ENCODE measurements around the gene SELENOV.

SELENOV gene

DNA sequence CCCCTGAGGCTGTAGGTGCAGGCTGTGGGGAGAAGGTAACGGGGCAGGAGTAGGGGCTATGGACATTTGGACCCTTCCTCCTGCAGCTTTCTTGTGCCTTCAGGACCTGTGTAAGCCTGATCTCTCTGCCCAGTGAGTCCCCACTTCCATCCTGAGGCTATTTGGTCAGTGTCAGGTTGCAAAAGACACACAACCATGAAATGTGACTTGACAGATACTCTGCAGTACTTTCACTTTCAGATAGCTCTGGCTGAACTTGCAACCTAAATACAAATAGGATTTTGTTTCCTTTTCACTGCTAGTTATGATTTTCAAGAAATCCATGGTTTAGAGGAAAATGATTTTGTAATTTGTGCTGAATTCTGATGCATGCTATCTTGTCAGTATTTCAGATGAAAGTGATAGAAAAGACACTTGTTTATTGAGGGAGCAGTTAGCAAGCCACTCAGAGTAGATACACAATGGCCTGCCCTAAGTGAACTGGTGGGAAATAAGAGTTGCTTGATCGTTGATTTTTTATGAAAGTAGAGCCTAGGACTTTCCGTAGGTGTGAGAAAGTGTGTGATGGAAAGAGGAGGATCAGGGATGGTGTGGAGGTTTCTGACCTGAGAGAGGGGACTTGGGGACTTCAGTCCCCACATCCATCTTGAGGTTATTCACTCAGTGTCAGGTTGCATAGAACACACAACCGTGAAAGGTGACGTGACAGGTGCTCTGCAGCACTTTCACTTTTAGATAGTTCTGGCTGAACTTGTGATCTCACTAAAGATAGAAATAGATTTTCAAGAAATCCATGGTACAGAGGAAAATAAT, 43.1 kb downstream of the SELENOV start:
- TF ChIP-seq, protein P1, sequence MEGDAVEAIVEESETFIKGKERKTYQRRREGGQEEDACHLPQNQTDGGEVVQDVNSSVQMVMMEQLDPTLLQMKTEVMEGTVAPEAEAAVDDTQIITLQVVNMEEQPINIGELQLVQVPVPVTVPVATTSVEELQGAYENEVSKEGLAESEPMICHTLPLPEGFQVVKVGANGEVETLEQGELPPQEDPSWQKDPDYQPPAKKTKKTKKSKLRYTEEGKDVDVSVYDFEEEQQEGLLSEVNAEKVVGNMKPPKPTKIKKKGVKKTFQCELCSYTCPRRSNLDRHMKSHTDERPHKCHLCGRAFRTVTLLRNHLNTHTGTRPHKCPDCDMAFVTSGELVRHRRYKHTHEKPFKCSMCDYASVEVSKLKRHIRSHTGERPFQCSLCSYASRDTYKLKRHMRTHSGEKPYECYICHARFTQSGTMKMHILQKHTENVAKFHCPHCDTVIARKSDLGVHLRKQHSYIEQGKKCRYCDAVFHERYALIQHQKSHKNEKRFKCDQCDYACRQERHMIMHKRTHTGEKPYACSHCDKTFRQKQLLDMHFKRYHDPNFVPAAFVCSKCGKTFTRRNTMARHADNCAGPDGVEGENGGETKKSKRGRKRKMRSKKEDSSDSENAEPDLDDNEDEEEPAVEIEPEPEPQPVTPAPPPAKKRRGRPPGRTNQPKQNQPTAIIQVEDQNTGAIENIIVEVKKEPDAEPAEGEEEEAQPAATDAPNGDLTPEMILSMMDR (IDR thresholded peaks at IDR 0.05; ENCODE audit: low read depth, low read length), result no peak
- no peak for TF ChIP-seq EZH2phosphoT487 (IDR thresholded peaks at IDR 0.05; ENCODE audit: low read depth)
- Histone ChIP-seq H4K20me1 (ENCODE audit: insufficient read depth, low read length) (no peaks in the 10 kb centered on the region), H3K27ac (ENCODE audit: low read length) (no peak overlapping the region), H3K36me3 (replicated peaks; ENCODE audit: low read depth, low read length) (no peaks in the 10 kb centered on the region), H2AFZ (ENCODE audit: low read depth, low read length) (peak overlapping the region; percentile 18; the same call in 1 of the 2 replicates), H3K9me3 (ENCODE audit: insufficient read depth, low read length) (no peaks in the 10 kb centered on the region), H3K27me3 (ENCODE audit: low read depth, low read length) (peaks cover 20% of the 10 kb centered on the region), H3K9ac (ENCODE audit: low read length) (peak overlapping the region; percentile 0; the same call in 1 of the 2 replicates), H3K79me2 (ENCODE audit: low read length) (no peaks in the 10 kb centered on the region), H3K4me1 (ENCODE audit: low read length) (peaks cover 15% of the 10 kb centered on the region), H3K4me3 (ENCODE audit: low read length) (peak overlapping the region; percentile 23), H3K4me2 (ENCODE audit: low read length) (peak overlapping the region; percentile 54)

DNA sequence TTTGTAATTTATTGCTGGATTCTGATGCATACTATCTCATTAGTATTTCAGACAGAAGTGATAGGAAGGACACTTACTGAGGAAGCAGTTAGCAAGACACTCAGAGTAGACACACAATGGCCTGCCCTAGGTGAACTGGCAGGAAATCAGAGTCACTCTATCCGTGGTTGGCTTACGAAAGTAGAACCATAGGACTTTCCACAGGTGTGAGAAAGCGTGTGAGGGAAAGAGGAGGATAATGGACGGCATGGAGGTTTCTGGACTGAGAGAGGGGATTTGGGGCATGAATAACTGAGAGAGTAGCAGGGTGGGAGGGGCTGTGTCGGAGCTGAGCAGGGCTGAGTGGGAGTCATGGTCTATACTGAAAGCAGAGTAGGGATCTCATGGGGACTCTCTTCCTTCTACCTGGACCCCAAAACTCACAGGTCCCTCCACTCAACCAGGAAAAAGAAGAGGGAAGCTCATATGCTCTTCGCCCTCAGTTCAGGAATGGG, 43.7 kb downstream of the SELENOV start:
- H2AFZ ChIP-seq (ENCODE audit: low read depth, low read length), result 0 out of 2 replicates have a peak overlapping the region, but pooled peaks have one; percentile 18
- H3K4me2 ChIP-seq (ENCODE audit: low read length), result peak overlapping the region; percentile 54
- H3K36me3 ChIP-seq (replicated peaks; ENCODE audit: low read depth, low read length), result no peaks in the 10 kb centered on the region
- no peaks in the 10 kb centered on the region for H4K20me1 ChIP-seq (ENCODE audit: insufficient read depth, low read length)
- peaks cover 18% of the 10 kb centered on the region for H3K27me3 ChIP-seq (ENCODE audit: low read depth, low read length)
- peaks cover 15% of the 10 kb centered on the region for H3K4me1 ChIP-seq (ENCODE audit: low read length)
- H3K79me2 ChIP-seq (ENCODE audit: low read length), result no peaks in the 10 kb centered on the region
- no peak overlapping the region for H3K27ac ChIP-seq (ENCODE audit: low read length)
- H3K9ac ChIP-seq (ENCODE audit: low read length), result no peak overlapping the region; the same call in 1 of the 2 replicates
- peak overlapping the region; percentile 23 for H3K4me3 ChIP-seq (ENCODE audit: low read length)
- TF ChIP-seq, protein P1 (IDR thresholded peaks at IDR 0.05; ENCODE audit: low read depth, low read length), result no peak
- no peak for TF ChIP-seq EZH2phosphoT487 (IDR thresholded peaks at IDR 0.05; ENCODE audit: low read depth)
- H3K9me3 ChIP-seq (ENCODE audit: insufficient read depth, low read length), result no peaks in the 10 kb centered on the region

DNA sequence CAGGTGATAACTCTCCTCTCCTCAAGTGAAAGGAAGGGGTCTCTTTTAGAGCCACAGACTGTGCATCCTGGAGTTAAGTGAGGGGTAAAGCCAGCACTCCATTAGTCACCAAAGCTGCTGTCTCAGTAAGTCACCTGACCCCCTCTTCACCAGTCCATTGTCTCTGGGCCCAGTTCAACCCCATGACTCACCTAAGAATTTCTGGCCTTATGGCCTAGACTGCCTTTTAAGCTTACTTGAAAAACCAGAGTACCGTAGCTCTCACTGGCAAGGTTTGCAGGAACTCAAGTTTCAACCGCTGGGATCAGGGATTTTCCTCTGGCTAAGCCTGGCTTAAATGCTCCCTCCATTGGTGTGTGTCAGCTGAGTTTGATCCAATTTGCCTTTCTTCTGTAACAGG, 48.5 kb downstream of the SELENOV start:
- Histone ChIP-seq H3K27ac (ENCODE audit: low read length) (no peak overlapping the region), H2AFZ (ENCODE audit: low read depth, low read length) (no peak overlapping the region), H3K4me3 (ENCODE audit: low read length) (no peak overlapping the region), H3K27me3 (ENCODE audit: low read depth, low read length) (peaks cover 59% of the 10 kb centered on the region), H3K36me3 (replicated peaks; ENCODE audit: low read depth, low read length) (no peaks in the 10 kb centered on the region), H3K4me2 (ENCODE audit: low read length) (no peak overlapping the region), H4K20me1 (ENCODE audit: insufficient read depth, low read length) (no peaks in the 10 kb centered on the region), H3K9me3 (ENCODE audit: insufficient read depth, low read length) (no peaks in the 10 kb centered on the region), H3K4me1 (ENCODE audit: low read length) (peaks cover 5% of the 10 kb centered on the region), H3K79me2 (ENCODE audit: low read length) (no peaks in the 10 kb centered on the region), H3K9ac (ENCODE audit: low read length) (no peak overlapping the region)
- TF ChIP-seq EZH2phosphoT487 (IDR thresholded peaks at IDR 0.05; ENCODE audit: low read depth), result no peak
- TF ChIP-seq, protein P1 (IDR thresholded peaks at IDR 0.05; ENCODE audit: low read depth, low read length), result no peak

DNA sequence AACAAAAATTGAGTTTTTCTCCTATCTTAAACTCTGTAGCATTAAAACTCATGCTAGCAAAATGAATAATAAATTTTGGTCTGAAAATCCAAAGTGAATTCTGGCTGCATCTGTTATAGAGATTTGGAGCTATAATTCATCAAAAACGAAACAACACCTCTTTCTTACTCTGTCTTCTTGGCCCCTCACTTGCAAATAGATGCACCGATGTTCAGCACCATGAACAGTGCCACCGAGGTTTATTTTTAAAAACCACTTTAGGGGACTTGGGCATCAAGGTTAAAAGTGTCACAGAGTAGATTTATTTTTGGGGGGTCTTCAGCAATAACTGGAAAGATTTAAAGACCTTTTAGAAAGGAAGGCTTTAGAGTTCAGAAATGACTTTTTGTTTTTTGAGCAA, 51.1 kb downstream of the SELENOV start:
- Histone ChIP-seq H2AFZ (ENCODE audit: low read depth, low read length) (no peak overlapping the region), H3K9ac (ENCODE audit: low read length) (no peak overlapping the region), H3K36me3 (replicated peaks; ENCODE audit: low read depth, low read length) (no peaks in the 10 kb centered on the region), H3K4me3 (ENCODE audit: low read length) (no peak overlapping the region), H4K20me1 (ENCODE audit: insufficient read depth, low read length) (no peaks in the 10 kb centered on the region), H3K9me3 (ENCODE audit: insufficient read depth, low read length) (no peaks in the 10 kb centered on the region), H3K27ac (ENCODE audit: low read length) (no peak overlapping the region), H3K27me3 (ENCODE audit: low read depth, low read length) (peaks cover 76% of the 10 kb centered on the region), H3K4me2 (ENCODE audit: low read length) (no peak overlapping the region), H3K4me1 (ENCODE audit: low read length) (no peaks in the 10 kb centered on the region), H3K79me2 (ENCODE audit: low read length) (no peaks in the 10 kb centered on the region)
- TF ChIP-seq, protein P1 (IDR thresholded peaks at IDR 0.05; ENCODE audit: low read depth, low read length), result no peak
- no peak for TF ChIP-seq EZH2phosphoT487 (IDR thresholded peaks at IDR 0.05; ENCODE audit: low read depth)

Data from OCI-LY3 (cell line).